ENCODE measurements around the gene HSD3B1.

GRCh38 chr1:119556423-119556822 is 49.4 kb downstream of the HSD3B1 start:
- TF ChIP-seq, protein P1, sequence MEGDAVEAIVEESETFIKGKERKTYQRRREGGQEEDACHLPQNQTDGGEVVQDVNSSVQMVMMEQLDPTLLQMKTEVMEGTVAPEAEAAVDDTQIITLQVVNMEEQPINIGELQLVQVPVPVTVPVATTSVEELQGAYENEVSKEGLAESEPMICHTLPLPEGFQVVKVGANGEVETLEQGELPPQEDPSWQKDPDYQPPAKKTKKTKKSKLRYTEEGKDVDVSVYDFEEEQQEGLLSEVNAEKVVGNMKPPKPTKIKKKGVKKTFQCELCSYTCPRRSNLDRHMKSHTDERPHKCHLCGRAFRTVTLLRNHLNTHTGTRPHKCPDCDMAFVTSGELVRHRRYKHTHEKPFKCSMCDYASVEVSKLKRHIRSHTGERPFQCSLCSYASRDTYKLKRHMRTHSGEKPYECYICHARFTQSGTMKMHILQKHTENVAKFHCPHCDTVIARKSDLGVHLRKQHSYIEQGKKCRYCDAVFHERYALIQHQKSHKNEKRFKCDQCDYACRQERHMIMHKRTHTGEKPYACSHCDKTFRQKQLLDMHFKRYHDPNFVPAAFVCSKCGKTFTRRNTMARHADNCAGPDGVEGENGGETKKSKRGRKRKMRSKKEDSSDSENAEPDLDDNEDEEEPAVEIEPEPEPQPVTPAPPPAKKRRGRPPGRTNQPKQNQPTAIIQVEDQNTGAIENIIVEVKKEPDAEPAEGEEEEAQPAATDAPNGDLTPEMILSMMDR (conservative IDR thresholded peaks at IDR 0.05; ENCODE audit: low read depth in 2 of 2), result no peak
- TF ChIP-seq EZH2 (IDR thresholded peaks at IDR 0.05; ENCODE audit: low read depth, unreplicated experiment), result no peak
- TF ChIP-seq STAT1 (IDR thresholded peaks at IDR 0.05; ENCODE audit: unreplicated experiment), result no peak
- TF ChIP-seq POLR2AphosphoS5 (IDR thresholded peaks at IDR 0.05; ENCODE audit: low read depth), result no peak
- TF ChIP-seq JUNB (IDR thresholded peaks at IDR 0.05; ENCODE audit: unreplicated experiment), result no peak
- no peak for TF ChIP-seq REST (IDR thresholded peaks at IDR 0.05; ENCODE audit: unreplicated experiment)
- no peak for TF ChIP-seq CREB1 (CRISPR knock-in tag; IDR thresholded peaks at IDR 0.05; ENCODE audit: low read depth)
- no peak for TF ChIP-seq EZH2phosphoT487 (IDR thresholded peaks at IDR 0.05; ENCODE audit: unreplicated experiment)
- TF ChIP-seq ZNF114 (CRISPR knock-in tag; IDR thresholded peaks at IDR 0.05), result no peak
- TF ChIP-seq ZNF331 (CRISPR knock-in tag; IDR thresholded peaks at IDR 0.05; ENCODE audit: low read depth), result no peak
- no peak for TF ChIP-seq ETS1 (IDR thresholded peaks at IDR 0.05)
- no peak for TF ChIP-seq ZNF462 (CRISPR knock-in tag; IDR thresholded peaks at IDR 0.05)
- TF ChIP-seq NANOG (IDR thresholded peaks at IDR 0.05; ENCODE audit: borderline replicate concordance), result no peak
